HepG2 (cell line): Measurements from ENCODE around the gene MVK. TPM values are rescaled to one million over a fixed set of nuclear protein-coding genes. Genes with fewer than 3 reads are reported as not detected.

Source experiments
- ATAC-seq: fragments of 200-7000 bp; cut with Tn5 transposase; 3 replicates; pipeline ENCODE4 v1.9.1; 2020; ENCODE audit warnings: mild to moderate bottlenecking, moderate library complexity
- BruUV-seq: library from RNA; stranded (reverse); fragments of 400-500 nt; replicated peaks from 2 replicates; lab custom pipeline; 2021; lab: Mats Ljungman, UMichigan
- CTCF ChIA-PET: fragments of 300-600 bp; formaldehyde crosslinking; extraction: SDS; loops from one replicate; lab custom pipeline; 2021; ENCODE audit warnings: low total read pairs, inconsistent platforms, low intra/inter-chr PET ratio; lab: Yijun Ruan, JAX
- POLR2A ChIA-PET: fragments of 350-600 bp; sonication (Branson Sonifier 250); formaldehyde crosslinking; loops from one replicate; lab custom pipeline; 2020; ENCODE audit warnings: antibody characterized with exemption, inconsistent platforms; lab: Yijun Ruan, JAX
- DNase-seq: peaks from one replicate; pipeline ENCODE4 v3.0.0-alpha.2; 2015; ENCODE audit warnings: low spot score
- FAIRE-seq: peaks from 3 replicates; lab custom pipeline; 2011; peaks lifted over from hg19 to GRCh38; lab: Jason Lieb, UNC
- H2AFZ ChIP-seq: one replicate; pipeline ENCODE4 v1.6.1; 2011; ENCODE audit warnings: low read length, inconsistent platforms
- H3K27ac ChIP-seq: fragments of 300-600 bp; 3 replicates; pipeline ENCODE4 v1.8.0; 2011; ENCODE audit warnings: mixed run types, mild to moderate bottlenecking, mixed read lengths, low read length, inconsistent platforms; ENCODE audit not compliant: insufficient read depth; ENCODE audit errors: extremely low read length
- H3K27me3 ChIP-seq, 2 experiments: fragments of 200-600 bp in 1 of 2; 2 replicates in 1 of 2; 3 replicates in 1 of 2; pipeline versions ENCODE4 v1.6.0 to v1.8.0; 2011; ENCODE audit warnings: low read length in 2 of 2, mild to moderate bottlenecking in 2 of 2, moderate library complexity in 2 of 2, inconsistent platforms in 1 of 2; ENCODE audit not compliant: insufficient read depth in 2 of 2, control insufficient read depth in 1 of 2
- H3K36me3 ChIP-seq, 2 experiments: fragments of 200-600 bp in 1 of 2; replicated peaks in 1 of 2; 2 replicates in 1 of 2; 3 replicates in 1 of 2; pipeline versions ENCODE4 v1.5.1 to v1.8.0; 2011; ENCODE audit warnings: low read length in 2 of 2, inconsistent platforms in 1 of 2; ENCODE audit not compliant: insufficient read depth in 2 of 2, control insufficient read depth in 1 of 2
- H3K4me1 ChIP-seq: 2 replicates; pipeline ENCODE4 v1.5.1; 2012; ENCODE audit warnings: low read length, inconsistent platforms; ENCODE audit not compliant: insufficient read depth
- H3K4me2 ChIP-seq: 2 replicates; pipeline ENCODE4 v1.6.0; 2011; ENCODE audit warnings: low read depth, low read length, inconsistent platforms
- H3K4me3 ChIP-seq, 3 experiments: fragments of 200-600 bp in 1 of 3; sonication (generic), shearing (Covaris generic) in 1 of 3; replicated peaks in 1 of 3; 2 replicates each; pipeline ENCODE4 v1.5.1; 2011 to 2016; ENCODE audit warnings: low read length in 3 of 3, inconsistent platforms in 2 of 3, low read depth in 2 of 3, mild to moderate bottlenecking in 2 of 3, control low read depth in 1 of 3, mixed read lengths in 1 of 3; ENCODE audit not compliant: insufficient read depth in 1 of 3
- H3K79me2 ChIP-seq: one replicate; pipeline ENCODE4 v1.6.1; 2011; ENCODE audit warnings: low read length, inconsistent platforms; ENCODE audit not compliant: insufficient read depth
- H3K9ac ChIP-seq: 2 replicates; pipeline ENCODE4 v1.6.0; 2011; ENCODE audit warnings: mild to moderate bottlenecking, low read depth, low read length, inconsistent platforms; ENCODE audit not compliant: insufficient read depth
- H3K9me3 ChIP-seq: 2 replicates; pipeline ENCODE4 v1.5.1; 2012; ENCODE audit warnings: mild to moderate bottlenecking, low read length
- H4K20me1 ChIP-seq: 2 replicates; pipeline ENCODE4 v1.6.0; 2011; ENCODE audit warnings: inconsistent platforms, mild to moderate bottlenecking, low read length, moderate library complexity; ENCODE audit not compliant: insufficient read depth
- EEA1 ChIP-seq: sonication (generic); formaldehyde crosslinking; IDR thresholded peaks from 2 replicates; pipeline ENCODE4 v1.5.1; 2020; ENCODE audit warnings: mild to moderate bottlenecking, missing genetic modification reagents, borderline replicate concordance
- SATB2 ChIP-seq: sonication (generic); formaldehyde crosslinking; IDR thresholded peaks from 2 replicates; pipeline ENCODE4 v1.5.0; 2020; ENCODE audit warnings: missing genetic modification reagents
- TCF7 ChIP-seq: sonication (generic); IDR thresholded peaks from 2 replicates; pipeline ENCODE4 v1.6.1; 2016; ENCODE audit warnings: antibody characterized with exemption, low read depth
- TFAP4 ChIP-seq: sonication (generic); IDR thresholded peaks from 2 replicates; pipeline ENCODE4 v1.6.1; 2016; ENCODE audit warnings: low read depth, borderline replicate concordance
- ZFP41 ChIP-seq: sonication (generic); formaldehyde crosslinking; IDR thresholded peaks from 2 replicates; pipeline ENCODE4 v1.4.0; 2020; ENCODE audit warnings: mild to moderate bottlenecking, missing genetic modification reagents, borderline replicate concordance
- ZMYM4 ChIP-seq: sonication (generic); formaldehyde crosslinking; IDR thresholded peaks from 2 replicates; pipeline ENCODE4 v1.8.1; 2023; ENCODE audit warnings: mild to moderate bottlenecking, missing genetic modification reagents
- ZNF17 ChIP-seq: sonication (generic); formaldehyde crosslinking; IDR thresholded peaks from 2 replicates; pipeline ENCODE4 v1.5.0; 2020; ENCODE audit warnings: mild to moderate bottlenecking, missing genetic modification reagents
- ZNF530 ChIP-seq: sonication (generic); formaldehyde crosslinking; IDR thresholded peaks from 2 replicates; pipeline ENCODE4 v1.5.0; 2020; ENCODE audit warnings: low read depth, mild to moderate bottlenecking, missing genetic modification reagents
- ZZZ3 ChIP-seq: sonication (generic); formaldehyde crosslinking; IDR thresholded peaks from 2 replicates; pipeline ENCODE4 v1.4.0; 2020; ENCODE audit warnings: missing genetic modification reagents, mild to moderate bottlenecking, borderline replicate concordance
- WGBS: methylation state at CpG from one replicate; pipeline ENCODE4 v1.1.6; 2017; ENCODE audit warnings: low lambda C conversion rate; 5-methylcytosine and 5-hydroxymethylcytosine counted together
- in situ Hi-C: cut with HindIII; loops from 2 replicates; pipeline ENCODE4 v1.10.0; 2017; ENCODE audit warnings: low pct_unique_long_range_greater_than_20kb; ENCODE audit not compliant: extremely low pct_ligation_motif_present
- intact Hi-C: fragments of 100-400 bp; cut with micrococcal nuclease; formaldehyde crosslinking; loops from one replicate; pipeline ENCODE4 v1.10.0; 2022; ENCODE audit not compliant: unreplicated experiment
- polyA plus RNA-seq, 8 experiments: library from polyadenylated mRNA; depleted of rRNA in 3 of 8; stranded (reverse) in 7 of 8; unstranded in 1 of 8; fragments of >200 nt; fragmentation: Illumina TruSeq in 4 of 8; extraction: Trizol in 4 of 8; gene quantifications; 2 replicates each; pipeline versions ENCODE4 v1.2.1 to v1.2.3, GENCODE V29; 2011 to 2016; ENCODE audit warnings: low read depth in 4 of 8, missing spikeins in 1 of 8, mixed read lengths in 1 of 8; ENCODE audit not compliant: insufficient read depth in 1 of 8
- total RNA-seq, 5 experiments: library from RNA; depleted of rRNA; stranded (reverse); fragments of >200 nt; fragmentation: Illumina TruSeq; extraction: Trizol; gene quantifications; 2 replicates each; pipeline ENCODE4 v1.2.3, GENCODE V29; 2016; ENCODE audit warnings: low read depth in 1 of 5

Gene MVK
- total and polyA plus RNA-seq, 2 of the 13 experiments (the other 11 are each of a cell fraction or from before 2014, with no cell fraction given), result 11.6 to 66.9 TPM

- FAIRE-seq (no peak), ATAC-seq (no peak), DNase-seq (no peak)
- peaks cover 10% of the 10 kb centered on the region for H3K79me2 ChIP-seq
- no peak overlapping the region for H2AFZ ChIP-seq
- H3K27ac ChIP-seq, result no peak overlapping the region
- H3K9ac ChIP-seq, result no peak overlapping the region
- no peaks in the 10 kb centered on the region for H3K27me3 ChIP-seq
- peaks cover 19 to 71% of the 10 kb centered on the region in 2 experiments for H3K36me3 ChIP-seq
- no peak overlapping the region for H3K4me2 ChIP-seq
- H4K20me1 ChIP-seq, result no peaks in the 10 kb centered on the region
- 96% methylated on average over 8 of the region's 8 CpGs for WGBS
- peaks cover 40% of the 10 kb centered on the region for H3K4me1 ChIP-seq
- H3K9me3 ChIP-seq, result no peaks in the 10 kb centered on the region
- no TSS peak for BruUV-seq
- in situ Hi-C loops (no loop called here), intact Hi-C loops (no loop called here)
- no peak overlapping the region for H3K4me3 ChIP-seq
- CTCF ChIA-PET, result no interaction called here
- POLR2A ChIA-PET, result no interaction called here
- TF ChIP-seq ZNF530 (CRISPR knock-in tag), result no peak
- TF ChIP-seq SATB2, result no peak
- TF ChIP-seq ZMYM4, result no peak
- no peak for TF ChIP-seq TFAP4
- TF ChIP-seq ZZZ3 (CRISPR knock-in tag), result no peak
- no peak for TF ChIP-seq EEA1 (CRISPR knock-in tag)
- TF ChIP-seq ZFP41 (CRISPR knock-in tag), result no peak
- TF ChIP-seq ZNF17 (CRISPR knock-in tag), result no peak
These were observed 6.7 kb downstream of the MVK start for GRCh38 chr12:109580272-109580671.

GRCh38 chr12:109580684-109581333 lies 7.2 kb downstream of the MVK start:
- no peak overlapping the region for H2AFZ ChIP-seq

More at GRCh38 chr12:109580684-109581333, 7.2 kb downstream of the MVK start:
- Histone ChIP-seq H3K27me3 (no peaks in the 10 kb centered on the region), H3K4me2 (no peak overlapping the region), H3K79me2 (peaks cover 6% of the 10 kb centered on the region), H3K36me3 (peaks cover 18 to 68% of the 10 kb centered on the region in 2 experiments), H3K27ac (no peak overlapping the region), H4K20me1 (no peaks in the 10 kb centered on the region), H3K9ac (no peak overlapping the region), H3K9me3 (no peaks in the 10 kb centered on the region), H3K4me1 (peaks cover 40% of the 10 kb centered on the region), H3K4me3 (no peak overlapping the region)
- POLR2A ChIA-PET, result no interaction called here
- TF ChIP-seq TCF7, result no peak
- DNase-seq (no peak), FAIRE-seq (no peak), ATAC-seq (no peak)
- no TSS peak for BruUV-seq
- intact Hi-C loops, result no loop called here
- CTCF ChIA-PET, result no interaction called here
- in situ Hi-C loops, result no loop called here
- 98% methylated on average over 13 of the region's 13 CpGs for WGBS
